Stimulated activated CD4-positive, alpha-beta T cell treated with anti-CD3 and anti-CD28 coated beads, Interleukin-4, amount 100 ng/mL, for 4 hours (primary cell): ENCODE results near the gene NUP133.
"Not testable (repeated sequence)": the region's sequence is repeated elsewhere in the genome, so short reads cannot be mapped to it uniquely, and the experiment has no call there.

ENCODE experiments used
- DNase-seq, 2 experiments: peaks; one replicate each; pipeline ENCODE4 v3.0.0-alpha.2; 2020

NUP133 gene

DNA sequence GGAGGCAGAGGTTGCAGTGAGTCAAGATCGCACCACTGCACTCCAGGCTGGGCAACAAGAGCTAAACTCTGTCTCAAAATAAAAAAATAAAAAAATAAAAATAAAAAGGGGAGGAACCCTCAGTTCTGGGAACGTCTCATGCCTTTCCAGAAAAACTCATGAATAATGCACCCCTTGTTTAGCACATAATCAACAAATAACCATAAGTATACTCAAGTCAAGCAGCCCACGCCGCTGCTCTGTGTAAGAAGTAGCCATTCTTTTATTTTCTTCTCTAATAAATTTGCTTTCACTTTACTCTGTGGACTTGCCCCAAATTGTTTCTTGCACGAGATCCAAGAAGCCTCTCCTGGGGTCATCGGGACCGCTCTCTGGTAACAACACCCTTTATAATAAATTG, 59.8 kb downstream of the NUP133 start:
- DNase-seq = no peak

GRCh38 chr1:229447809-229448252, 60.3 kb downstream of the NUP133 start:
- no peak for DNase-seq

- no peak for DNase-seq
Observed at GRCh38 chr1:229445828-229446227, 62.3 kb downstream of the NUP133 start.

DNA sequence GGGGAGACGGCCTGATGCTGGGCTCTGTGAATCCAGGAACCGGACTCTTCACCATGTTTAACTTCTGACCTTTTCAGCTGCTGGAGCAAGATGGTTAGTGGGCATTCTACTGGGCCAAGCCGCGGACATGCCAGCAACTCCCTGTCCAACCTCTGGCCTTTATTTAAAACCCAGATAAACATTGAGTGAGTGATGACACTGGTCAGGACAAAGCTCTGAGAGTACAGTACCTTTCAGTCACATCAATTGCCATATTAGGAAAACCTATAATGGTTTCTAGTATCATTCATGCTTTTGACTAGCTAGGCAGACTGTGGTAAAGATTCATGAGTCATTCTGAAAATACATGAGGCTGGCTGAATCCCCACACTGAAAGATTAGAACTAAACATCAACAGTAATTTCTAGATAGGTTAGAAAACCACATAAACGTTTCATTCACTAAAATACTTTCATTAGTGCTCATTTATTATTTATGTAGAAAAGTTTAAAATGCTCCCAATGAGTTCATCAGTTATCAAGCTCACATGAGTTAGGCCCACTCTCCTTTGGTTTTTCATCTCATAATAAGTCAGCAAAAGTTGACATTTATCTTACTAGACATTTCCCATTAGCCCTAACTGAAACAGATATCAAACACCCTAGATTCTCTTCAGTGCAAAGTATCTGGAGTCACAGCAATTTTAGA, 67.1 kb downstream of the NUP133 start:
- DNase-seq = no peak

DNA sequence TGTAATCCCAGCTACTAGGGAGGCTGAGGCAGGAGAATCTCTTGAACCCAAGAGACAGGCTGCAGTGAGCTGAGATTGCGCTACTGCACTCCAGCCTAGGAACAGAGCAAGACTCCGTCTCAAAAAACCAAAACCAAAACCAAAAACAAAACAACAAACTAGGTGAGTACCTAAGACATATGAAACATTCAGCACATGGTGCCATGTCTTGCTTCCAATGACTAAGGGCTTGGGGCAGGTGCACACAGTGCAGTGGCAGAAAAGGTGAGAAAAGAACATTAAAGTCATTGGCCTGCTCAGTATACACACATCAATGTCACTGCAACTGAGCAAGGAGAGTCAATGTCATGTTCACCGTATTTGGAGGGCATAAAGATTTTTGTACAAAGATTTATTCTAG, 70.1 kb downstream of the NUP133 start:
- no peak for DNase-seq

DNA sequence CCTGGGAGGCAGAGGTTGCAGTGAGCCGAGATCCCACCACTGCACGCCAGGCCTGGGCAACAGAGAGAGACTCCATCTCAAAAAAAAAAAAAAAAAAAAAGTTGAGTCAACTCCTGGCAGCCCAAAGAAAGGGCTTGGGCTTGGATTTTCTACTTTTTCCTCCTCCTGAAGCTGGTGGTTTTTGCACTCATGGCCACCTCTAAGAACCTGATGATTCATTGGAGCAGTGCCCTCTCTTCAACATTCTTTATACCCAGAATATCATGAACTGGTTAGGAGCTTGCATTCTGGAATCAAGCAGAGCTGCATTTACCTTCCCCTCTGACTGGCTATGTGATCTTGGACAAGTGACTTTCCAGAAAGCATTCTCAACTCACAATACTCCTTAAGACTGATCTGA, 70.7 kb downstream of the NUP133 start:
- no peak for DNase-seq

DNA sequence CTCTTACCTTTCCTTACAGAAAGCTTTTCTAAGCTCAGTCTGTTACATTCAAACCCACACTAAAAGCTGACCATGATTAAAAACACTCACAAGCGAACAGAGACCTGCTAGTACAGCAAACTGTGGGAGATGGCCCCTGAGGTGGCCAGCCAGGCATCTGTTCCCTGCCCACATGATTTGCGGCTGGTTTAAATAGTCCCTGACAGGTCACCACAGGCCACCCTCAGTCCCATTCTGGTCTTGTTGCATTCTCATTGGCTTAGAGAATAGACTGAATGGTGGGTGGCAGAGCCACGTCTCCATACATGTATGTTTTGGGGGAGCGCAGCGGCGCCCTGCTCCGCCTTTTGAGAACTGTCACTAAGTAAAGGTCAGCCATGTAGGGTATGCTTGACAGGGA, 71.9 kb downstream of the NUP133 start:
- no peak for DNase-seq

GRCh38 chr1:229434641-229435051, 73.5 kb downstream of the NUP133 start:
- DNase-seq = no peak

GRCh38 chr1:229434005-229434640, 74.0 kb downstream of the NUP133 start, which contains the start of gene ACTA1:
Gene ACTA1 (minus strand): TSS chr1:229434094. CDS start chr1:229433115, 979 bp downstream.
- no peak for DNase-seq

DNA sequence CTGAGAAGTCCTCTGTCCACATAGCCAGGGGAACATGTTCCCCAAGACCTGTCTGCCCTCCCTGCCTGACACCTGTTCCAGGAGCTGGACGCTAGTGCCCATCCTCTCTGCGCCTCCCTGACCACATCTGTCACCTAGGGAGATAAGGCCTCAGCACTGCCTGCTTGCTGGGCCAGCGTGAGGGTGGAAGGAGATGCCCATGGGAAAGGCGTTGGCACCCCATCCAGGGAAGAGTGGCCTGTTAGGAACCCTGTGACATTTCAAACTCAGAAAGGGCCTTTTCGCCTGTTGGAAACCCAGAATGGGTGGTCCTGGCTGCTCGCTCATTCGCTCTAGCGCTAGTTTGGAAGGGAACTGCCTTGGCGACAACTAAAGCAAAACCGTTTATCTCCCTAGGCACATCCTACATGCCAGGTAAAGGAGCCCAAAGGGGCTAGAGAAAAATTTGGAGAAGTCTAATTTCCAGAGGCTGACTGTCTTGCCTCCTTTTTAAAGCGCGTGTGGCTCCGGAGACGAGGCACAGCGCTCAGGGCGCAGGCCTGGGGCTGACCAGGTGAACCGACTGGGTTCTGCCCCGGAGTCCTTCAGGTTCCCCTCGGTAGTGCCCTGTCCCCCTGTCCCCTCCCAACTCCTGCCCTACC, 74.7 kb downstream of the NUP133 start:
- no peak for DNase-seq

DNA sequence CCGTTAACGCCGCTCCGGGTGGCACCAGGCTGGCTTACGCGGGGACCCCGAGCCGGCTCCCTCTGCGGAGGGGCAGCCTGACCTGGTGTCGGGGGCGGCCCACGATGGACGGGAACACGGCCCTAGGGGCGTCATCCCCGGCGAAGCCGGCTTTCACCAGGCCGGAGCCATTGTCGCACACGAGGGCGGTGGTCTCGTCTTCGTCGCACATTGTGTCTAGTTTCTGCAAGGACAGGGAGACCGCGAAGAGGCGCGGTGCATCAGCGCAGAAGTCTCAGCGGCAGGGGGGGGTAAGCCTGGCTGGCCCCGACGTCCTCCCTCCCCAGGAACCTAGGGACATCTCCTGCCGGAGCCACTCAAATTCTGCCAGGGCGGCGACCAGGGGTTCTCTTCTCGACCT, 75.2 kb downstream of the NUP133 start:
- no peak for DNase-seq

DNA sequence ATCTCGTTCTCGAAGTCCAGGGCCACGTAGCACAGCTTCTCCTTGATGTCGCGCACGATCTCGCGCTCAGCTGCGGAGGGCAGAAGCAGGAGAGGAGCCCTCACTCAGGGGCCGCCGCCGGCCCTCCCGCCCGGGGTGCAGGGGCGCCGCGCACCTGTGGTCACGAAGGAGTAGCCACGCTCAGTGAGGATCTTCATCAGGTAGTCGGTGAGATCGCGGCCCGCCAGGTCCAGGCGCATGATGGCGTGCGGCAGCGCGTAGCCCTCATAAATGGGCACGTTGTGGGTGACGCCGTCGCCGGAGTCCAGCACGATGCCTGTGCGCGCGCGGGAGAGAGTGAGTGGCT, 76.1 kb downstream of the NUP133 start:
- DNase-seq = no peak

GRCh38 chr1:229431284-229432115, 76.6 kb downstream of the NUP133 start:
- DNase-seq = no peak

- DNase-seq = no peak
Observed at GRCh38 chr1:229430761-229431283, 77.3 kb downstream of the NUP133 start.

- DNase-seq = no peak
Observed at GRCh38 chr1:229428256-229428655, 79.9 kb downstream of the NUP133 start.

GRCh38 chr1:229427572-229427971, 80.6 kb downstream of the NUP133 start:
- DNase-seq = no peak

- no peak for DNase-seq
Observed at GRCh38 chr1:229425564-229426159, 82.5 kb downstream of the NUP133 start.

DNA sequence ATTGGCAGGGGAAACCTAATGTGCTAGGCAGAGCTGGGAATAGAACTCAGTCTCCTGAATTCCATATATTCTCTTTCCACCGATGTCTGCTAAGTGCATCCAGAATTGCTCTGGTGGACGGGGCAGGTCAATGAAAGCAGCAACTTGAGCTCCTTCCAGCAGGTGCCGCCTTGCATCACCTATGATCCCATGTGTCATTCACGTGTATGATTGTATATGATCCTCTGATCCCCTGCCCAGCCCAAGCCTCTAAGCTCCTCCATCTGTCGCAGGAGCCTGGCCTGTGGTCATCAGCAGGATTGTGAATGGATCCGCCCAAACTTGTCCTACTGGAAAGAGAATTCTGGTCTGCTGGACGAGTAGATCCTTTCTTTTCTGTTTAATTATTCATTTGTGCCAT, 87.4 kb downstream of the NUP133 start:
- no peak for DNase-seq

- DNase-seq = no peak
Observed at GRCh38 chr1:229420224-229420623, 87.9 kb downstream of the NUP133 start.

DNA sequence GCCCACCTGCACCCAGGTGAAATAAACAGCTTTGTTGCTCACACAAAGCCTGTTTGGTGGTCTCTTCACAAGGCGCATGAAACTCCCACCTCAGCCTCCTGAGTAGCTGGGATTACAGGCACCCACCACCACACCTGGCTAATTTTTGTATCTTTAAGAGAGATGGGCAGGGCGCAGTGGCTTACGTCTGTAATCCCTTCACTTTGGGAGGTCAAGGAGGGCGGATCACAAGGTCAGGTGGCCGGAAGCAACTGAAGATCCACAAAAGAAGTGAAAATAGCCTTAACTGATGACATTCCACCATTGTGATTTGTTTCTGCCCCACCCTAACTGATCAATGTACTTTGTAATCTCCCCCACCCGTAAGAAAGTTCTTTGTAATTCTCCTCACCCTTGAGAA, 89.6 kb downstream of the NUP133 start:
- not testable (repeated sequence) for DNase-seq

- not testable (repeated sequence) for DNase-seq
Observed at GRCh38 chr1:229412810-229413209, 95.3 kb downstream of the NUP133 start.

GRCh38 chr1:229412056-229412455, 96.1 kb downstream of the NUP133 start:
- no peak for DNase-seq
